H1 (cell line): ENCODE results near the gene ARHGAP21. TPM values are rescaled to one million over a fixed set of nuclear protein-coding genes. Genes with fewer than 3 reads are reported as not detected.

Experiments
- ASH2L ChIP-seq: fragments of 200-600, 300-600 bp; sonication (generic); IDR thresholded peaks from one replicate; pipeline ENCODE4 v1.7.1; 2017; ENCODE audit warnings: low read length
- CBX5 ChIP-seq: fragments of 300-800, 300-1000 bp; sonication (generic); IDR thresholded peaks from 2 replicates; pipeline ENCODE4 v1.7.1; 2016; ENCODE audit warnings: antibody characterized with exemption, low read length, low read depth
- JUN ChIP-seq: IDR thresholded peaks from 2 replicates; pipeline ENCODE4 v1.6.1; 2011; ENCODE audit warnings: low read depth, mild to moderate bottlenecking, improper control_type of control experiment, low read length
- KDM1A ChIP-seq: fragments of 200-600, 300-600 bp; sonication (generic); IDR thresholded peaks from 2 replicates; pipeline ENCODE4 v1.7.1; 2016; ENCODE audit warnings: mild to moderate bottlenecking, low read length, borderline replicate concordance
- POLR2A ChIP-seq, 2 experiments: IDR thresholded peaks; 1 replicate in 1 of 2; 2 replicates in 1 of 2; pipeline ENCODE4 v1.6.1; 2011; ENCODE audit warnings: low read depth in 2 of 2, low read length in 2 of 2, mild to moderate bottlenecking in 2 of 2; ENCODE audit errors: control extremely low read depth in 1 of 2
- polyA plus RNA-seq, 7 experiments: library from polyadenylated mRNA; depleted of rRNA in 3 of 7; stranded (reverse) in 5 of 7; unstranded in 2 of 7; fragments of >200 nt in 5 of 7; fragments of 200-250 nt in 2 of 7; gene quantifications; 1 replicate in 5 of 7; 2 replicates in 1 of 7; 4 replicates in 1 of 7; pipeline versions ENCODE4 v1.2.1 to v1.2.3, GENCODE V29; 2011 to 2013; ENCODE audit warnings: missing spikeins in 2 of 7, mixed read lengths in 2 of 7
- total RNA-seq: library from RNA; stranded (reverse); fragmentation: NEBNext Ultra II Directional; extraction: Animal tissue kit (Norgen Biotek cat#: 25700); gene quantifications from 2 replicates; pipeline ENCODE4 v1.2.1, GENCODE V29; 2021

ARHGAP21 gene
- total and polyA plus RNA-seq, 2 of the 8 experiments (the other 6 are each of a cell fraction or from before 2014, with no cell fraction given): 14.4 to 35.3 TPM

GRCh38 chr10:24579448-24579847 is 144.2 kb downstream of the ARHGAP21 start (continued):
- no peak for TF ChIP-seq KDM1A
- no peak for TF ChIP-seq ASH2L
- TF ChIP-seq POLR2A (IDR thresholded peaks at IDR 0.05; ENCODE audit: control extremely low read depth in 1 of 2, low read depth in 2 of 2, low read length in 2 of 2): no peak
- TF ChIP-seq JUN: no peak
- TF ChIP-seq CBX5: no peak
